ENCODE data around the gene OVOL2. TPM values are rescaled to one million over a fixed set of nuclear protein-coding genes. Genes with fewer than 3 reads are reported as not detected.

OVOL2 gene
- total RNA-seq, 3 donors from 2014 or later (not counting 1 experiment from before 2014, with no cell fraction given): not detected

DNA sequence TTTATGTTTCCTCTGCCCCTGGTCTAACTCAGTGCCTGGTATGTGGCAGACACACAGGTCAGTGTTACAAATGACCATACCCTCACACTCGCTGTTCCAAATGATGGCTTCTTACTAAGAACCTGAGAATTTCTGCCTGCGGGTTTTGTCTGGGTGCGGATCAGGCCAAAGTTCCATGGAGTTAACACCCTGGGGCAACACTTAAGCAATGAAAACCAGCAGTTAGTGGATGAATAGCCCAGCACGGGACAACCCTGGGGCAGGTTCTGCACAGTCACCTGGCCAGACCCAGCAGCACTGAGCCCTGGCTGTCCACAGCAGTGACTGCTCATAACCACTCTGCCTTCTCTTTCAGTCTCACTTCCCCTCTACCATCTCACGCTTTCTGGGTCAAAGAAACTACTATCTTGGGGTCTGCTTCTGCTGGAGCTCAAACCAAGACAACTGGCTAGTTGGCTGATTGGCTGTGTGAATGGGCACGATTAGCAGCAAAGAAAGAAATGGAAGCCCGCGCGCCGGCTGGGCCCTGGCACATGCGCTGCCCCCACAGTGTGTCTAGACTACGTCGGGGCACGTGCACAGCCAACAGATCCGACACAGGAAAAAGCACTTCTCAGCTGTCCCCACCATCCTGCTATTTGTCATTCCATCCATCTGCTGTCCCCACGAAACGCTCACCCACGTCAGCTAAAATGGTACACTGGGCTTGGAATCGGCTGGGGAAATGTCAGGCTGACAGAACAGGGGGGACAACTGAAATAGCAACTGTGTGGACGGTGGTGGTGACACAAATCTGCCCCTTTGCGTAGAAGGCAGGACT lies 52.3 kb downstream of the OVOL2 start:
- no peaks in the 10 kb centered on the region for H3K36me3 ChIP-seq (ENCODE audit: control insufficient read depth, insufficient read depth, low read length)
- TF ChIP-seq, protein P1, sequence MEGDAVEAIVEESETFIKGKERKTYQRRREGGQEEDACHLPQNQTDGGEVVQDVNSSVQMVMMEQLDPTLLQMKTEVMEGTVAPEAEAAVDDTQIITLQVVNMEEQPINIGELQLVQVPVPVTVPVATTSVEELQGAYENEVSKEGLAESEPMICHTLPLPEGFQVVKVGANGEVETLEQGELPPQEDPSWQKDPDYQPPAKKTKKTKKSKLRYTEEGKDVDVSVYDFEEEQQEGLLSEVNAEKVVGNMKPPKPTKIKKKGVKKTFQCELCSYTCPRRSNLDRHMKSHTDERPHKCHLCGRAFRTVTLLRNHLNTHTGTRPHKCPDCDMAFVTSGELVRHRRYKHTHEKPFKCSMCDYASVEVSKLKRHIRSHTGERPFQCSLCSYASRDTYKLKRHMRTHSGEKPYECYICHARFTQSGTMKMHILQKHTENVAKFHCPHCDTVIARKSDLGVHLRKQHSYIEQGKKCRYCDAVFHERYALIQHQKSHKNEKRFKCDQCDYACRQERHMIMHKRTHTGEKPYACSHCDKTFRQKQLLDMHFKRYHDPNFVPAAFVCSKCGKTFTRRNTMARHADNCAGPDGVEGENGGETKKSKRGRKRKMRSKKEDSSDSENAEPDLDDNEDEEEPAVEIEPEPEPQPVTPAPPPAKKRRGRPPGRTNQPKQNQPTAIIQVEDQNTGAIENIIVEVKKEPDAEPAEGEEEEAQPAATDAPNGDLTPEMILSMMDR (IDR thresholded peaks at IDR 0.05): no peak
- no peak overlapping the region for H3K27ac ChIP-seq (ENCODE audit: low read length)
- Mint-ChIP-seq H3K27me3 (ENCODE audit: low read depth in 2 of 2) (no peaks in the 10 kb centered on the region), H3K4me3 (no peak overlapping the region), H3K27ac (no peak overlapping the region), H3K9me3 (no peaks in the 10 kb centered on the region), H3K36me3 (no peaks in the 10 kb centered on the region), H3K4me1 (no peaks in the 10 kb centered on the region)
- ATAC-seq: no peak
- H3K4me3 ChIP-seq (ENCODE audit: low read length): no peak overlapping the region
- no peaks in the 10 kb centered on the region for H3K9me3 ChIP-seq (ENCODE audit: control insufficient read depth, insufficient read depth, low read length)
- peaks cover 11% of the 10 kb centered on the region for H3K4me1 ChIP-seq (ENCODE audit: control insufficient read depth, insufficient read depth, low read length)
- intact Hi-C loops (cut with micrococcal nuclease): no loop called here
- 84% methylated on average over 21 of the region's 21 CpGs for WGBS (ENCODE audit: insufficient coverage)
- no peaks in the 10 kb centered on the region for H3K27me3 ChIP-seq (ENCODE audit: control insufficient read depth, insufficient read depth, low read length)
- DNase-seq: no peak

DNA sequence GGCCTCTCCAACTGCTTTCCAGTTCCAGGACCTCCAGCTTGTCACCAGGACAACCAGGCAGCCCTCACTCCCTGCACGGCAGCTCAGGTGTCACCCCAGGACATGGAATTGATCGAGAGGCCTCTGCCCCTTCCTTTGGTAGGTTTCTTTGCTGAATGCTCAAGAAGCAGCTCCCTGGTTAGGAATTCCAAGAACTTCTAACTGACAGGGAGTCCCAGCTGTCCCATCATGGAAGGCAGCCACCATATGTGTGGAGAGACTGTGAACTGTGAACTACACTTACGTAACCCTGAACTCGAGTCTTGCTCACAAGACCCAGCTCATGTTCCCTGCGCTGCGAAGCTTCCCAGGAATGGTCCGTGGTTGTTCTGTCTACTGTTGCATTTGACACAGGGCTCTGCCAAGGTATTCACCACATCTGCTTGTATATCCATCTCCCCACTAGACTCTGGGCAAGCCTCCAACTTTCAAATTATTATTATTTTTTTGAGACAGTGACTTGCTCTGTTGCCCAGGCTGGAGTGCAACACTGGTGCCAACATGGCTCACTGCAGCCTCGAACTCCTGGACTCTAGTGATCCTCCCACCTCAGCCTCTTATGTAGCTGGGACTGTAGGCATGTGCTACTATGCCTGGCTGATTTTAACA lies 53.2 kb downstream of the OVOL2 start:
- WGBS (ENCODE audit: insufficient coverage): 94% methylated on average over 8 of the region's 8 CpGs

DNA sequence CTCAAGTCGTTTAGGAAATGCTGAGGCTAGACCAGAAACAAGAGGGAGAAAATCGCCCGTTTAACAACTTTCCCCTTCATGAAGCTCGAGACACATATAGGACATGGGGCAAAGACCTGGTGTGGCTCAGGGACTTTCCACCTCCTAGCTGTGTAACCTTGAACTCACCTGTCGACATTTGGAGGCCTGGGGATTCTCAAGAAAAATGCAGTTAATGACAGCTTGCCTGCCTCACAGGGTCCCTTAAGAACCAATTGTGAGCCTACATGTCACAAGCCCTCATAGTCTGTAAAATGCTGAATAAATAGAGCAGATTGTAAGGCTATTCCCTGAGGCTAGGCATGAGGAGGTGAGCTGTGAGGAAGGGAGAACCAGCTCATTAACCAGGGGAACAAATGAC lies 53.8 kb downstream of the OVOL2 start:
- no peaks in the 10 kb centered on the region for H3K4me1 Mint-ChIP-seq
- H3K27ac Mint-ChIP-seq: no peak overlapping the region
- no peaks in the 10 kb centered on the region for H3K27me3 ChIP-seq (ENCODE audit: control insufficient read depth, insufficient read depth, low read length)
- H3K36me3 ChIP-seq (ENCODE audit: control insufficient read depth, insufficient read depth, low read length): no peaks in the 10 kb centered on the region
- no peak overlapping the region for H3K4me3 ChIP-seq (ENCODE audit: low read length)
- H3K4me3 Mint-ChIP-seq: no peak overlapping the region
- TF ChIP-seq, protein P1 (IDR thresholded peaks at IDR 0.05): no peak
- H3K4me1 ChIP-seq (ENCODE audit: control insufficient read depth, insufficient read depth, low read length): peaks cover 11% of the 10 kb centered on the region
- H3K9me3 Mint-ChIP-seq: no peaks in the 10 kb centered on the region
- 68% methylated on average over 5 of the region's 5 CpGs for WGBS (ENCODE audit: insufficient coverage)
- H3K27ac ChIP-seq (ENCODE audit: low read length): peak overlapping the region; percentile 38
- intact Hi-C loops (cut with micrococcal nuclease): no loop called here
- H3K36me3 Mint-ChIP-seq: no peaks in the 10 kb centered on the region
- no peaks in the 10 kb centered on the region for H3K9me3 ChIP-seq (ENCODE audit: control insufficient read depth, insufficient read depth, low read length)
- no peak for ATAC-seq
- peaks cover 0 to 4% of the 10 kb centered on the region in 2 donors for H3K27me3 Mint-ChIP-seq (ENCODE audit: low read depth in 2 of 2)
- DNase-seq: no peak

More for the DNA sequence above, 53.2 kb downstream of the OVOL2 start:
- Histone ChIP-seq H3K4me1 (ENCODE audit: control insufficient read depth, insufficient read depth, low read length) (peaks cover 11% of the 10 kb centered on the region), H3K36me3 (ENCODE audit: control insufficient read depth, insufficient read depth, low read length) (no peaks in the 10 kb centered on the region), H3K27me3 (ENCODE audit: control insufficient read depth, insufficient read depth, low read length) (no peaks in the 10 kb centered on the region), H3K27ac (ENCODE audit: low read length) (peak overlapping the region; percentile 38), H3K9me3 (ENCODE audit: control insufficient read depth, insufficient read depth, low read length) (no peaks in the 10 kb centered on the region), H3K4me3 (ENCODE audit: low read length) (no peak overlapping the region)
- TF ChIP-seq, protein P1 (IDR thresholded peaks at IDR 0.05): no peak
- H3K4me3 Mint-ChIP-seq: no peak overlapping the region
- no peak for DNase-seq
- H3K27ac Mint-ChIP-seq: no peak overlapping the region
- H3K9me3 Mint-ChIP-seq: no peaks in the 10 kb centered on the region
- H3K4me1 Mint-ChIP-seq: no peaks in the 10 kb centered on the region
- ATAC-seq: no peak
- H3K36me3 Mint-ChIP-seq: no peaks in the 10 kb centered on the region
- intact Hi-C loops (cut with micrococcal nuclease): no loop called here
- H3K27me3 Mint-ChIP-seq (ENCODE audit: low read depth in 2 of 2): peaks cover 0 to 2% of the 10 kb centered on the region in 2 donors
